Epithelial cell of proximal tubule (primary cell): ENCODE results near the gene UBE2M. TPM values are rescaled to one million over a fixed set of nuclear protein-coding genes. Genes with fewer than 3 reads are reported as not detected.
"Not testable (repeated sequence)": the region's sequence is repeated elsewhere in the genome, so short reads cannot be mapped to it uniquely, and the experiment has no call there.

Experiments
- DNase-seq: peaks from one replicate; pipeline ENCODE4 v3.0.0-alpha.2; 2011; ENCODE audit warnings: low read depth
- H3K4me3 ChIP-seq: 2 replicates; pipeline ENCODE4 v1.5.1; 2011; ENCODE audit warnings: low read depth, mild to moderate bottlenecking, low read length
- CTCF ChIP-seq: conservative IDR thresholded peaks from 2 replicates; pipeline ENCODE4 v1.5.1; 2012; ENCODE audit warnings: low read depth, mild to moderate bottlenecking, low read length
- total RNA-seq: library from RNA; depleted of rRNA; stranded (reverse); fragments of >200 nt; gene quantifications from 2 replicates; pipeline ENCODE4 v1.2.3, GENCODE V29; 2015

The UBE2M gene
- 37.4 and 49.9 TPM in 2 replicates for total RNA-seq

GRCh38 chr19:58558066-58558622, at the start of gene UBE2M:
Gene UBE2M (minus strand): TSS chr19:58558611. CDS start chr19:58558381, 230 bp downstream.
- TF ChIP-seq CTCF, result no peak
- H3K4me3 ChIP-seq, result peak within 1 kb of the TSS; percentile 75
- DNase-seq, result no peak

GRCh38 chr19:58607213-58607612, 48.8 kb upstream of the UBE2M start:
- not testable (repeated sequence) for DNase-seq, H3K4me3 ChIP-seq

GRCh38 chr19:58606251-58606896, 48.0 kb upstream of the UBE2M start:
- not testable (repeated sequence) for H3K4me3 ChIP-seq, DNase-seq

- TF ChIP-seq CTCF, result no peak
- H3K4me3 ChIP-seq, result no peak overlapping the region
- DNase-seq, result no peak
These were observed 27.8 kb upstream of the UBE2M start for GRCh38 chr19:58586133-58586765.

GRCh38 chr19:58585442-58586132, 27.2 kb upstream of the UBE2M start:
- DNase-seq, result no peak
- no peak for TF ChIP-seq CTCF
- no peak overlapping the region for H3K4me3 ChIP-seq

- TF ChIP-seq CTCF, result no peak
- DNase-seq, result no peak
- H3K4me3 ChIP-seq, result no peak overlapping the region
These were observed 26.4 kb upstream of the UBE2M start for GRCh38 chr19:58584498-58585441.

GRCh38 chr19:58582985-58583384, 24.6 kb upstream of the UBE2M start:
- TF ChIP-seq CTCF, result no peak
- H3K4me3 ChIP-seq, result no peak overlapping the region
- DNase-seq, result no peak
